ENCODE results near the gene ARL6IP4.

ARL6IP4 gene

DNA sequence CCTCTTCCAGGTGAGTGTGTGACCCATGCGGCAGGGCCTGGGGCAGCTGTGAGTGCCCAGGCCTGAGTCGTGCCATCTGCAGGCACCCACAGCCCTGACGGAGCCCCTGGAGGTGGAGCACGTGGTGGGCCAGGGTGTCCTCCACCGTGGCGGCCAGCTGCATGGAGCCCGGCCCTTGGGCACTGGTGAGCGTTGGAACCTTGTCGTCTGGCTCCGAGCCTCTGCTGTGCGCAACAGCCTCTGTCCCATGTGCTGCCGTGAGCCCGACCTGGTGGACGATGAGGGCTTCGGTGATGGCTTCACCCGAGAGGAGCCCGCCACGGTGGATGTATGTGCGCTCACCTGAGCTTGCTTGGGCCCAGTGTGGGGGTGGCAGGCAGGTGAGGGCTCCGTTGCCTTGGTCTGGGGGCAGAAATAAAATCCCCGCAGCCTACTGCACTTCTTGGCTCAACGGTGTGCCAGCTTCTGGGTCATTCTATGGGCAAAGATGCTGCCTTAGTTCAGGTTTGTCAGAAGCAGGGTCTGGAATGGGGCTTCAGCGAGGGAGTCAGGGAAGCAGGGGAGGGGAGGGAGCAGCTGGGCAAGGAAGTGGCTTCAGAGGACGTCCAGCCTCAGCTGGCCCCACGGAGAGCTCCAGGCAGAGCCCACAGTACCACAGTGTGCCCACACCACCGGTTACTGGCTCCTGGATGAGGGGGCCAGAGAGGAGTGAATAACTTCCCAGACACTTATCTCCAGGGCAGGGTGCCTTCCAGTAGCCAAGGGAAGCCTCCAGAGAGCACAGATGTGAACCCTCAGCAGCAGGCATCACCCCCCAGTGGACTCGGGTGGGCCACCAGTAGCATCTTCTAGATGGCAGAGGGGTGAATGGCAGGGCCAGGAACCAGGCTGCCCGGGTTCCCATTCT is 1.2 kb upstream of the ARL6IP4 start:
- DNase-seq = no peak

DNA sequence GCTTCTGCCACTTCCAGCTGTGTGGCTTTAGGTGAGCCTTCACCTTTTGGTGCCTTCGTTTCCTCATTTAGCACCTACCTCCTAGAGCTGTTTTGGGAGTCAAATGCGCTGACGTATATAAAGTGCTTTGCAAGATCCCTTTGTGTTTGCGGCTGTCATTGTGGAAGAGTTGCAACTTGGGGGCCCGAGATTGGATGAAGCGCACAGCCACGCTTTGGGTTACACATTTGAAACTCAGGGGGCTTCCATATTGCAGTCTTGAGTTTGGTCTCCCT is 636 bp upstream of the ARL6IP4 start:
- DNase-seq = no peak

GRCh38 chr12:122981036-122981471 is 573 bp downstream of the ARL6IP4 start:
- DNase-seq = no peak

DNA sequence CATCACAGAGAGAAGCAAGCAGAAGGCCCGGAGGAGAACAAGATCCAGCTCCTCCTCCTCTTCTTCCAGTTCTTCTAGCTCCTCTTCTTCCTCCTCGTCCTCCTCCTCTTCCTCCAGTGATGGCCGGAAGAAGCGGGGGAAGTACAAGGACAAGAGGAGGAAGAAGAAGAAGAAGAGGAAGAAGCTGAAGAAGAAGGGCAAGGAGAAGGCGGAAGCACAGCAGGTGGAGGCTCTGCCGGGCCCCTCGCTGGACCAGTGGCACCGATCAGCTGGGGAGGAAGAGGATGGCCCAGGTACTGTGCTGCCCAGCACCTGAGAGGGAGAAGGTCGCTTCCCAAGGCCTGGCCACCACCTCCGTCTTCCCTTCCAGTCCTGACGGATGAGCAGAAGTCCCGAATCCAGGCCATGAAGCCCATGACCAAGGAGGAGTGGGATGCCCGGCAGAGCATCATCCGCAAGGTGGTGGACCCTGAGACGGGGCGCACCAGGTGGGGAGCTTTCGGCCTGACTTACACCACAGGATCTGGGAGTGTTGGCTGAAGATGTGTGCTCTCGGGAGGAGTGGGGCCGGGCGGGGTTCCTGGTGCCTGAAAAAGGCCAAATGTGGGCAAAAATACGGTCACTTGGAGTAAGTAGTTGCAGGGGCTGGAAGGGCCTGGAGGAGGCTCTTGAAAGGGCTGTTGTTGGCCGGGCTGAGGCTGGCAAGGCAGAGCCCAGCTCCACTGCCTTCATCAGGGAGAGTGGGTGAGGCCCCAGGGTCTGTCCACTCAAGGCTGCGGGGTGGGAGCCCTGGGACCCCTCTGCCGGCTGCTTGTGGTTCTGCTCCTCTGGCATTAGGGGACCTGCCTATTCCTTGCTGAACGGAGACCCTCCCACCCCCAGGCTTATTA is 1.4 kb downstream of the ARL6IP4 start:
- no peak for DNase-seq

- no peak for DNase-seq
These were observed 2.0 kb downstream of the ARL6IP4 start for GRCh38 chr12:122982477-122982815.

GRCh38 chr12:122982963-122983788 is 2.7 kb downstream of the ARL6IP4 start:
- DNase-seq = no peak

DNA sequence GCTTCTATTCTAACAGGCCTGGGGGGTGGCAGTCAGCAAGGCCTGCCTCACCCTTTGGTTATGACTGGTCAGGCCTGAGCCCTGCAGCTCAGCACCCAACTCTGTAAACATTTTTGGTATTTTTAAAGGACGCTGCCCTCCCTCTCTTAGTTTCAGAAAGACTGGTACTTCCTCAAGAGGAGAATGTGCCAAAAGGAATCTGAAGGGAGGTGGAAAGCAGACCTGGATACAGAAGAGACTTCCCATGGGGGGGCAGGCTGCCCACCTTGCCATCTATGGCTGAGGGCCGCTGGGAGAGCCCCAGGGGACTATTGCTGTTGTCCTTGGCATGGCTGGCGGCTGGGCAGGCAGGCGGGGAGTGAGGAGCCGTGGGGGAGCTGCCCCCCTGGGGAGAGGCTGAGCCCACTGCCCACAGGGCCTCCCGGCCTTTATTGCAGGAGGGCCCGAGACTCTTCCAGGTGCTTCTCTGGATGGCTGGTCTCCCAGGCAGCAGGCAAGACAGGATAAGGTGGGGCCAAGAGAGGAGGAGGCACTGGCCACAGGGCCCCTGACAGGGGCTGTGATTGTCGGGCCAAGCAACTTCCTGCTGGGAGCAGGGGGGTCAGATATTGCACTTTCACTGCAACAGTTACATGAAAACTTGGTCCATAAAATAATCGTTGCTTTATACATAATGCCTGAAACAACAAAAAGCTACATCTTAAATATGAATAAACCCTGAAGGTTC is 3.5 kb downstream of the ARL6IP4 start:
- no peak for DNase-seq

DNA sequence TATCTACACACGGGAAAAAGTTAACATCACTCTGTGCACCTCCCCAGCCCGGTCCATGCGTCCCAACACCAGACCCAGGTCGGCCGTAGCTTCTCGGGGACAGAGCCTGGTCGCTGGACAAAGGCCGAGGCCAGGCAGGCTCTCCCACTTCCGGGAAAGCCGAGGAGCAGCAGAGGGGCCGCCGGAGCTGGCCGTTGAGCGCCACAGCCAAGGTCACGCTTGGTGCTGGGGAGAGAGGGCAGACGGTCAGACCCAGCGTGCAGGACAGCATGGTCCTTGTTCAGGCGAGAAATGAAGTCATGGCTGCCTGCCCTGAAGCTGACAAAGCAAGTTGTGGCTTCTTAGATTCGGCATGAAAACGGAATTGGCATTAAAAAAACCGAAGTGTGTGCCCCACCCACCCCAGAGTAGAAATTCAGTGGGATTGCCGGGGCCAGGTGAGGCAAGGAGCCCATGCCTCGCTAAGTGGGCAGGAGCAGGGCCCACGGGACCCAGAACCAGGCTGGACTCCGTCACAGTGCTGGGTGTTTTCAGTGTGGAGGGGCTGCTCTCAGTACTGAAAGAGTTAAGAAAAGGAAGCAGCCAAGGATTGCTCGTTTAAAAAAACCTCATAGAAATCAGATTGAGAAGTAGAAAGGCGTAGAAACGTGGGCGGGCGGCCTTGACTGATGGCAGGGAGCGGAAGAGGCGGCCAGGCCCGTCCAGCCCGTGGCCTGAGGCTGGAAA is 4.3 kb downstream of the ARL6IP4 start:
- no peak for DNase-seq

DNA sequence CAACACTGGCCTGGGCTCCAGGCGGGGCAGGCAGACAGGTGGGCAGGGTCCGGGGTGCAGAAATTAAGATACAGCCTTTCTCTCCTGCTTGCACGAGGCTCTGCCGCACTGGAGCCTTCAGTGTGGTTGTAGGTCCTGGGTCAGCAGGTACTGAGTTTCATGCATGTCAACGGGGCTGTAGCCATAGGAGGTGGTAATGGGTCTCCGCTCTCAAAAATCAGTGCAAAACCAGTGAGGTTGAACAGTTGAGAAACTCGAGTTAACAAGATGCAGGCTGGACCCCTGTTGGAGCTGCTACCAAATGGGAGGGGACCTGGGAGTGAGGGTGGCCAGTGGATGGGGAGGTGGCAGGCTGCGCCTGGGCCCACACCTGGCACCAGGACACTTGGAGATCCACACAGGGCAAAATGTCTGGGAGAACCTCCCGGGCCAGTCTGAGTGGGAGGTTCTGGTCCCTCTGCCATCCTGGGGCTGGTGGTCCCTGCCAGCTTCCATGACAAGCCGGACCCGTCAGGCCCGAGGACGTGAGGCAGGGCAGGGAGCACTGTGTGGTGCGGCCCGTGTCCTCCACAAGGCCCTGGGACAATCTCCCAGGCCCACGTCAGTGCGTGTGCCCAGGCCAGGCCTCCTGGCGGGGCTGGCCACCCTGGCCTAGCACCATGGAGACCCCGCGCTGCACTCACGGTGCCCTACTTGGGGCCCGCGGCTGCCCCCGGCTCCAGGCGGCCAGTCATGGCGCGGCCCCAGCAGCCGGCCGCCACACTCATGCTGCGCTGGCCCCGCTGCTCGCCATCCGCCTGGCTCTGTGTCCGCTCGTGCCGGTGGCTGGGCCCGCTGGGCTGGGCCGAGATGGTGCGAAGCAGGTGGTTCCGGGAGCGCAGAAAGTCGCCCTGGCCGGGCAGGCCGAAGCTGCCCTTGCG is 5.1 kb downstream of the ARL6IP4 start:
- DNase-seq = no peak

GRCh38 chr12:122986258-122986871 is 5.9 kb downstream of the ARL6IP4 start:
- no peak for DNase-seq

DNA sequence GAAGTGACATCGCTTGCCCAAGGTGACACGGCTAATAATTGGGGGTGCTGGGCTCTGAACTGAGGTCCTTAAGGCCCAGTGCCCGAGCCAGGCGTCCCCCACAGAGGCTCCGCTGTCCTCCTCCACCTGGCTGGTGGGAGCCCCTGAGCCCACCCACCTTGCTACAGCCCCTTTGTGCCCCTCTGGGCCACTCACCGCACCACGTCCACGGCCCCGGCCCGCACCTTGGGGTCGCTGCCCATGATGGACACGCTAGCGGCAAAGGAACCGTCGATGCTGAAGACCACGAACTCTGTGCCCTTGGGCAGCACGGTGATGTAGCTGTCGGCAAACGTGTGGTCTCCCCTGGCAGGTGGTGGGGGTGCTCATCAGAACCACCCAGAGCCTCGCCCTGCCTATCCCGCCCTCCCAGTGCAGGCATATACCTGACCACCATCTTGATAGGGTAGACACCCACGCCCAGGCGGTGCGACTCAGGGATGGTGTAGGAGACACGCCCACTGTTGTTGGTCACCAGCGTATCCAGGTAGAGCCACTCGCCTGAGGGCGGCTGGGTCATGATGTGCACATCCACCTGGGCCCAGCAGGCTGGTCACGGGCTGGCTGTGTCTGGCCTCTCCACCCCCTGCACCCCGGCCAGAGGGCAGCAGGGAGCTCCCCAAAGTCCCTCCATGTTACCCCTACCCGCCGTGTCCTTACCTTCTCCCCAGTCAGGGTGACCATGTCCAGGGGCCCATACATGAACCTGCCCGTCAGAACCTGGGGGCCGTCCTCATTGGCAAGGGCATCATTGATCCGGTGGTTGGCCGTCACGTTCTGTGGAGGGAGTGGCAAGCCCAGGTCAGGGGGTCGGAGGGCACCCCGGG is 6.8 kb downstream of the ARL6IP4 start:
- no peak for DNase-seq

DNA sequence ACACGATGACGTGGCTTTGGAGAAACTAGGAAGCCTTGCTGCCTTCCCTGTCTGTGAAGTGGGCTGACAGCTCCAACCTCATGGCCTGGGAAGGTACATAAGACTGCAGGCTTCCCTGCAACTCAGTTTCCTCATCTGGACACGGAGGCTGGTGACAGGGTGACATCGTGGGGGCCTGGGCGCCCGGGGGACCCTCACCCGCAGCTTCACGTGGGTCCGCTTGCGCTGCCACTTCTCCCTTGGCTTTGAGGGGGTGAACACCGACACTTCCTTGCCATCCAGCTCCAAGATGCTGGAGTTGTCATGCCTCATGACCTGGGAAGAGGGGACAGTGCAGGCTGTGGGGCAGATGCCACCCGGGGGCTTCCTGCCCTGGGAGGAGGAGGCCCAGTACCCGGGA is 7.6 kb downstream of the ARL6IP4 start:
- no peak for DNase-seq

- DNase-seq = no peak
These were observed 8.2 kb downstream of the ARL6IP4 start for GRCh38 chr12:122988612-122989212.

GRCh38 chr12:122989225-122989839 is 8.9 kb downstream of the ARL6IP4 start:
- DNase-seq = no peak

DNA sequence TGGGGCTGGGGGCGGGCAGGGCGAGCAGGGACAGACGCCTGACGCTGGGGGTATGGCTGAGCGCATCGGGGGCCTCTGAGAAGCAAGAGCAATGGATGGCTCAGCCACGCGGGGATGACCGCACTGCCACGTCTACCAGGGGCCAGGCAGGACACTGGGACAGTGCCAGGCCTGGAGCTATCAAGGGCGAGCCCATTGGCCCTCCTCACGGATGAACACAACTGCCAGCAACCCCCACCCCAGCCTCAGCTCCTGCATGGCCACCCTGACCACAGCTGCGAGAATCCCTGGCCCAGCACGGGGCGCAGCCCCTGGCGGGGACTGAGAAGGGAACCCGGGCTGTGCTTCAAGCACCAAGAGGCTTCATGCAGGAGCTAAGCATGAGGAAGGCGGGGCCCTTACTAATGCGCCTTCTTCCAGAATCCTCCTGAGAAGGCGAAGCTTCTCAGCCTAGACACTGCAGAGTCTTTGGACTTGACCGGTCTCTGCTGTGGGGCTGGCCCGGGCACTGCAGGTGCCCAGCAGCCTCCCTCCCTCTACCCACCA is 9.5 kb downstream of the ARL6IP4 start:
- DNase-seq = no peak

GRCh38 chr12:122990561-122990960 is 10.1 kb downstream of the ARL6IP4 start:
- DNase-seq = no peak

GRCh38 chr12:122990961-122991622 is 10.6 kb downstream of the ARL6IP4 start:
- no peak for DNase-seq

All from stimulated activated CD4-positive, alpha-beta T cell treated with anti-CD3 and anti-CD28 coated beads, Interleukin-2, amount 100 ng/mL, for 24 hours (primary cell).